MM.1S (cell line): ENCODE measurements around the gene SPHKAP.

Source experiments
- DNase-seq: peaks from one replicate; pipeline ENCODE4 v3.0.0-alpha.2; 2015
- H2AFZ ChIP-seq: fragments of 300-600 bp; sonication (generic); 2 replicates; pipeline ENCODE4 v1.6.0; 2016; ENCODE audit warnings: antibody characterized with exemption, low read length
- H3F3A ChIP-seq: fragments of 300-600 bp; sonication (generic); 2 replicates; pipeline ENCODE4 v1.6.1; 2016; ENCODE audit warnings: mild to moderate bottlenecking, antibody characterized with exemption, low read length, moderate library complexity, mixed read lengths; ENCODE audit not compliant: insufficient read depth
- H3K27ac ChIP-seq: fragments of 300-600 bp; sonication (generic); 2 replicates; pipeline ENCODE4 v1.5.1; 2016; ENCODE audit warnings: mild to moderate bottlenecking, low read length
- H3K27me3 ChIP-seq: fragments of 300-600 bp; sonication (generic); replicated peaks from 2 replicates; pipeline ENCODE4 v1.6.0; 2016; ENCODE audit warnings: low read length; ENCODE audit not compliant: insufficient read depth
- H3K36me3 ChIP-seq: fragments of 300-600 bp; sonication (generic); replicated peaks from 2 replicates; pipeline ENCODE4 v1.6.1; 2016; ENCODE audit warnings: mild to moderate bottlenecking, low read length, mixed read lengths; ENCODE audit not compliant: insufficient read depth
- H3K4me1 ChIP-seq: fragments of 300-600 bp; sonication (generic); 2 replicates; pipeline ENCODE4 v1.6.1; 2016; ENCODE audit warnings: low read length, mixed read lengths
- H3K4me2 ChIP-seq: fragments of 300-600 bp; sonication (generic); 2 replicates; pipeline ENCODE4 v1.6.0; 2016; ENCODE audit warnings: low read depth, low read length
- H3K4me3 ChIP-seq: fragments of 300-600 bp; sonication (generic); 2 replicates; pipeline ENCODE4 v1.5.1; 2016; ENCODE audit warnings: low read length, mixed read lengths
- H3K79me2 ChIP-seq: fragments of 300-600 bp; sonication (generic); 2 replicates; pipeline ENCODE4 v1.6.1; 2016; ENCODE audit warnings: mixed run types, low read length, mixed read lengths
- H3K9ac ChIP-seq: fragments of 300-600 bp; sonication (generic); 2 replicates; pipeline ENCODE4 v1.6.1; 2016; ENCODE audit warnings: low read length, mixed read lengths
- H3K9me2 ChIP-seq: fragments of 300-600 bp; sonication (generic); replicated peaks from 2 replicates; pipeline ENCODE4 v1.6.1; 2016; ENCODE audit warnings: mild to moderate bottlenecking, low read length, mixed read lengths; ENCODE audit not compliant: insufficient read depth
- H3K9me3 ChIP-seq: fragments of 300-600 bp; sonication (generic); replicated peaks from 2 replicates; pipeline ENCODE4 v1.6.1; 2016; ENCODE audit warnings: mild to moderate bottlenecking, low read length, mixed read lengths; ENCODE audit not compliant: insufficient read depth
- H4K20me1 ChIP-seq: fragments of 300-600 bp; sonication (generic); 2 replicates; pipeline ENCODE4 v1.6.1; 2016; ENCODE audit warnings: mild to moderate bottlenecking, low read length, moderate library complexity, mixed read lengths; ENCODE audit not compliant: insufficient read depth
- CTCF ChIP-seq: fragments of 300-600 bp; sonication (generic); IDR thresholded peaks from 2 replicates; pipeline ENCODE4 v1.5.1; 2016; ENCODE audit warnings: antibody characterized with exemption, low read length, mixed read lengths
- EZH2 ChIP-seq: fragments of 300-600 bp; sonication (generic); optimal IDR thresholded peaks from 2 replicates; pipeline ENCODE3; 2017; ENCODE audit warnings: low read depth, mild to moderate bottlenecking, antibody characterized with exemption, low read length, mixed read lengths
- EZH2phosphoT487 ChIP-seq: fragments of 300-600 bp; sonication (generic); IDR thresholded peaks from 2 replicates; pipeline ENCODE4 v1.6.1; 2018; ENCODE audit warnings: antibody characterized with exemption, low read length

The SPHKAP gene

GRCh38 chr2:228015741-228016140 lies 165.7 kb downstream of the SPHKAP start:
- H4K20me1 ChIP-seq, result no peaks in the 10 kb centered on the region
- no peaks in the 10 kb centered on the region for H3K27me3 ChIP-seq
- H2AFZ ChIP-seq, result no peak overlapping the region
- H3K4me2 ChIP-seq, result no peak overlapping the region
- H3K4me1 ChIP-seq, result no peaks in the 10 kb centered on the region
- H3K4me3 ChIP-seq, result no peak overlapping the region
- no peaks in the 10 kb centered on the region for H3F3A ChIP-seq
- H3K9me2 ChIP-seq, result no peaks in the 10 kb centered on the region
- TF ChIP-seq EZH2phosphoT487 (no peak), CTCF (no peak), EZH2 (no peak)
- no peak overlapping the region for H3K27ac ChIP-seq
- no peaks in the 10 kb centered on the region for H3K9me3 ChIP-seq
- no peaks in the 10 kb centered on the region for H3K79me2 ChIP-seq
- no peak for DNase-seq
- H3K36me3 ChIP-seq, result no peaks in the 10 kb centered on the region
- H3K9ac ChIP-seq, result no peak overlapping the region

- no peaks in the 10 kb centered on the region for H3K36me3 ChIP-seq
- no peak overlapping the region for H3K4me3 ChIP-seq
- no peak for DNase-seq
- no peaks in the 10 kb centered on the region for H3K9me3 ChIP-seq
- no peak overlapping the region for H3K27ac ChIP-seq
- no peak overlapping the region for H3K9ac ChIP-seq
- no peak overlapping the region for H2AFZ ChIP-seq
- H3K79me2 ChIP-seq, result no peaks in the 10 kb centered on the region
- H3K27me3 ChIP-seq, result no peaks in the 10 kb centered on the region
- H3K4me1 ChIP-seq, result no peaks in the 10 kb centered on the region
- no peak for TF ChIP-seq CTCF
- no peak for TF ChIP-seq EZH2phosphoT487
- no peak for TF ChIP-seq EZH2
- no peaks in the 10 kb centered on the region for H4K20me1 ChIP-seq
- no peaks in the 10 kb centered on the region for H3K9me2 ChIP-seq
- no peaks in the 10 kb centered on the region for H3F3A ChIP-seq
- H3K4me2 ChIP-seq, result no peak overlapping the region
These were observed 185.1 kb downstream of the SPHKAP start for GRCh38 chr2:227996366-227996765.

- H3K4me3 ChIP-seq, result no peak overlapping the region
- no peak overlapping the region for H3K4me2 ChIP-seq
- H2AFZ ChIP-seq, result no peak overlapping the region
- no peaks in the 10 kb centered on the region for H3K4me1 ChIP-seq
- no peak for TF ChIP-seq CTCF
- no peak for TF ChIP-seq EZH2
- no peak for TF ChIP-seq EZH2phosphoT487
- H4K20me1 ChIP-seq, result no peaks in the 10 kb centered on the region
- no peaks in the 10 kb centered on the region for H3K36me3 ChIP-seq
- no peak overlapping the region for H3K27ac ChIP-seq
- H3K79me2 ChIP-seq, result no peaks in the 10 kb centered on the region
- no peak for DNase-seq
- no peaks in the 10 kb centered on the region for H3K9me3 ChIP-seq
- no peaks in the 10 kb centered on the region for H3F3A ChIP-seq
- no peaks in the 10 kb centered on the region for H3K9me2 ChIP-seq
- no peak overlapping the region for H3K9ac ChIP-seq
- no peaks in the 10 kb centered on the region for H3K27me3 ChIP-seq
These were observed 190.6 kb downstream of the SPHKAP start for GRCh38 chr2:227990937-227991336.
